Activated CD8-positive, alpha-beta memory T cell treated with anti-CD3 and anti-CD28 coated beads for 36 hours (primary cell): ENCODE measurements around the gene METTL16. TPM values are rescaled to one million over a fixed set of nuclear protein-coding genes. Genes with fewer than 3 reads are reported as not detected.
"Not testable (repeated sequence)": the region's sequence is repeated elsewhere in the genome, so short reads cannot be mapped to it uniquely, and the experiment has no call there.

Source experiments
- CTCF ChIA-PET: fragments of 350-600 bp; sonication (Branson Sonifier 250); formaldehyde crosslinking; loops from one replicate; lab custom pipeline; 2021; ENCODE audit warnings: antibody characterized with exemption; lab: Charles Lee
- POLR2A ChIA-PET: fragments of 350-600 bp; sonication (Branson Sonifier 250); formaldehyde crosslinking; loops from one replicate; lab custom pipeline; 2021; ENCODE audit warnings: antibody characterized with exemption; lab: Charles Lee
- total RNA-seq, 2 experiments: library from RNA; stranded (reverse); gene quantifications; one replicate each; pipeline ENCODE4 v1.2.3, GENCODE V29; 2021

Gene METTL16
- total RNA-seq, 2 experiments from 2014 or later = 63.5 to 69.6 TPM

- POLR2A ChIA-PET = no interaction called here
- CTCF ChIA-PET = no interaction called here
Measured at GRCh38 chr17:2462481-2462880, 49.2 kb downstream of the METTL16 start.

GRCh38 chr17:2459917-2460271 is 51.8 kb downstream of the METTL16 start:
- POLR2A ChIA-PET = no interaction called here

GRCh38 chr17:2457913-2458312 is 53.8 kb downstream of the METTL16 start:
- POLR2A ChIA-PET = no interaction called here
- CTCF ChIA-PET = no interaction called here

More at GRCh38 chr17:2459917-2460271, 51.8 kb downstream of the METTL16 start:
- CTCF ChIA-PET = interaction anchor here (0.5 kb wide), 1 partner anchor 26 kb away, joined by 3 read pairs; no protein-coding TSS in a partner anchor

GRCh38 chr17:2456475-2456874 is 55.2 kb downstream of the METTL16 start:
- ChIA-PET CTCF (interaction anchor here (0.6 kb wide), 1 partner anchor 162 kb away, joined by 3 read pairs; no protein-coding TSS in a partner anchor), POLR2A (no interaction called here)

- ChIA-PET POLR2A (no interaction called here), CTCF (interaction anchor here (0.6 kb wide), 1 partner anchor 163 kb away, joined by 3 read pairs; no protein-coding TSS in a partner anchor)
Measured at GRCh38 chr17:2455956-2456355, 55.7 kb downstream of the METTL16 start.

GRCh38 chr17:2453866-2454265 is 57.8 kb downstream of the METTL16 start:
- ChIA-PET CTCF (no interaction called here), POLR2A (no interaction called here)

GRCh38 chr17:2453325-2453724 is 58.4 kb downstream of the METTL16 start:
- ChIA-PET CTCF (no interaction called here), POLR2A (no interaction called here)

- POLR2A ChIA-PET = no interaction called here
- CTCF ChIA-PET = interaction anchor here (0.7 kb wide), 1 partner anchor 155 kb away, joined by 4 read pairs; no protein-coding TSS in a partner anchor
Measured at GRCh38 chr17:2452216-2452750, 59.4 kb downstream of the METTL16 start.

- CTCF ChIA-PET = interaction anchor here (1.0 kb wide), 1 partner anchor 96 kb away, joined by 3 read pairs; no protein-coding TSS in a partner anchor
- POLR2A ChIA-PET = no interaction called here
Measured at GRCh38 chr17:2450016-2450650, 61.6 kb downstream of the METTL16 start.

- ChIA-PET CTCF (interaction anchor here (0.6 to 0.8 kb wide), 3 partner anchors 34 to 345 kb away, joined by 3 to 4 read pairs (median 3); no protein-coding TSS in a partner anchor), POLR2A (no interaction called here)
Measured at GRCh38 chr17:2449486-2449885, 62.2 kb downstream of the METTL16 start.

- CTCF ChIA-PET, POLR2A ChIA-PET: not testable (repeated sequence)
Measured at GRCh38 chr17:2447479-2447878, 64.2 kb downstream of the METTL16 start.

- CTCF ChIA-PET = no interaction called here
- POLR2A ChIA-PET = no interaction called here
Measured at GRCh38 chr17:2445638-2446037, 66.0 kb downstream of the METTL16 start.

- ChIA-PET POLR2A (interaction anchor here (0.7 kb wide), 1 partner anchor 418 kb away, joined by 4 read pairs; no protein-coding TSS in a partner anchor), CTCF (interaction anchor here (0.9 kb wide), 1 partner anchor 21 kb away, joined by 3 read pairs; no protein-coding TSS in a partner anchor)
Measured at GRCh38 chr17:2444382-2444781, 67.3 kb downstream of the METTL16 start.

GRCh38 chr17:2442166-2442565 is 69.5 kb downstream of the METTL16 start:
- POLR2A ChIA-PET = no interaction called here

GRCh38 chr17:2440930-2441329 is 70.8 kb downstream of the METTL16 start:
- ChIA-PET CTCF (interaction anchor here (1.1 kb wide), 1 partner anchor 93 kb away, joined by 3 read pairs; no protein-coding TSS in a partner anchor), POLR2A (no interaction called here)

More at GRCh38 chr17:2442166-2442565, 69.5 kb downstream of the METTL16 start:
- CTCF ChIA-PET = interaction anchor here (1.1 kb wide), 1 partner anchor 60 kb away, joined by 3 read pairs; no protein-coding TSS in a partner anchor

GRCh38 chr17:2439997-2440396 is 71.7 kb downstream of the METTL16 start:
- POLR2A ChIA-PET = interaction anchor here (0.6 kb wide), 1 partner anchor 90 kb away, joined by 11 read pairs; no protein-coding TSS in a partner anchor
- CTCF ChIA-PET = interaction anchor here (1.1 kb wide), 1 partner anchor 92 kb away, joined by 3 read pairs; no protein-coding TSS in a partner anchor

GRCh38 chr17:2438823-2439222 is 72.9 kb downstream of the METTL16 start:
- POLR2A ChIA-PET = no interaction called here
- CTCF ChIA-PET = interaction anchor here (1.4 kb wide), 1 partner anchor 56 kb away, joined by 4 read pairs; no protein-coding TSS in a partner anchor

GRCh38 chr17:2436316-2436905 is 75.3 kb downstream of the METTL16 start:
- CTCF ChIA-PET = interaction anchor here (0.6 to 1.4 kb wide), 2 partner anchors 54 to 58 kb away, joined by 3 to 5 read pairs; no protein-coding TSS in a partner anchor
- POLR2A ChIA-PET = interaction anchor here (0.6 kb wide), 1 partner anchor 12 kb away, joined by 3 read pairs; no protein-coding TSS in a partner anchor

GRCh38 chr17:2435862-2436261 is 75.8 kb downstream of the METTL16 start:
- POLR2A ChIA-PET = interaction anchor here (0.6 kb wide), 1 partner anchor 11 kb away, joined by 3 read pairs; no protein-coding TSS in a partner anchor
- CTCF ChIA-PET = interaction anchor here (1.4 kb wide), 1 partner anchor 53 kb away, joined by 5 read pairs; no protein-coding TSS in a partner anchor
